IgD-negative memory B cell (primary cell): Measurements from ENCODE around the gene SPSB4. TPM values are rescaled to one million over a fixed set of nuclear protein-coding genes. Genes with fewer than 3 reads are reported as not detected.
A peak's percentile ranks its signal among the peaks of the same experiment; 100 is the strongest.

ENCODE experiments used
- H3K27ac Mint-ChIP-seq, 3 donors: one replicate each; pipeline ENCODE4 v1.8.0; 2020 to 2022; ENCODE audit warnings: mild to moderate bottlenecking in 3 of 3, mixed read lengths in 3 of 3, moderate library complexity in 1 of 3
- H3K27me3 Mint-ChIP-seq: one replicate; pipeline ENCODE4 v1.8.0; 2021; ENCODE audit warnings: mixed read lengths
- H3K36me3 Mint-ChIP-seq: one replicate; pipeline ENCODE4 v1.8.0; 2020; ENCODE audit warnings: mild to moderate bottlenecking, mixed read lengths
- H3K4me1 Mint-ChIP-seq, 3 donors: one replicate each; pipeline ENCODE4 v1.8.0; 2020 to 2022; ENCODE audit warnings: mixed read lengths in 3 of 3, mild to moderate bottlenecking in 1 of 3
- H3K4me3 Mint-ChIP-seq, 4 donors: one replicate each; pipeline ENCODE4 v1.8.0; 2020 to 2022; ENCODE audit warnings: mild to moderate bottlenecking in 4 of 4, mixed read lengths in 4 of 4, moderate library complexity in 3 of 4
- H3K9me3 Mint-ChIP-seq, 3 donors: one replicate each; pipeline ENCODE4 v1.8.0; 2020 to 2021; ENCODE audit warnings: mixed read lengths in 3 of 3, mild to moderate bottlenecking in 1 of 3
- polyA plus RNA-seq: library from polyadenylated mRNA; unstranded; fragments of 300-500 nt; fragmentation: Illumina TruSeq; gene quantifications from one replicate; pipeline ENCODE4 v1.2.3, GENCODE V29; 2021

Gene SPSB4
- polyA plus RNA-seq, 1 donor from 2014 or later: not detected

DNA sequence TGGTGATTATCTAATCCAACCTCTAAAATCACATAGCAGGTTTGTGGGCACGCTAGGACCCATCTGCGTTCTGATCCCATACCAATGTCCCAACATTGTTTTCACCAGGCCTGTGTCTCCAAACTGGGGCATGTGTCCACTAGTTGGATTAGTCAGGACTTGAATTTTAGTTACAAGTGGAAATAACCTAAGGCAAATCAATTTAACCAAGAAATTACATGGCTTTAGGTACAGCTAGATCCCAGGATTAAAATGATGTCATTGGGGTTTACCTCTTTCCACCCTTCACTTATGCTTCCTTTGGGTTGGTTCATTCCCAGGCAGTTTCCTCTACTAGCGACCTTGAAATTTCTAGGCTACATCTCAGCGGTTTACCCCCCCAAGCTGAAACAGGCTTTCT, 133.3 kb downstream of the SPSB4 start:
- no peaks in the 10 kb centered on the region for H3K4me1 Mint-ChIP-seq
- no peak overlapping the region for H3K27ac Mint-ChIP-seq
- H3K9me3 Mint-ChIP-seq: peaks cover 2 to 12% (median 8%) of the 10 kb centered on the region in 3 donors
- no peaks in the 10 kb centered on the region for H3K36me3 Mint-ChIP-seq
- H3K4me3 Mint-ChIP-seq: no peak overlapping the region
- H3K27me3 Mint-ChIP-seq: peaks cover 7% of the 10 kb centered on the region

DNA sequence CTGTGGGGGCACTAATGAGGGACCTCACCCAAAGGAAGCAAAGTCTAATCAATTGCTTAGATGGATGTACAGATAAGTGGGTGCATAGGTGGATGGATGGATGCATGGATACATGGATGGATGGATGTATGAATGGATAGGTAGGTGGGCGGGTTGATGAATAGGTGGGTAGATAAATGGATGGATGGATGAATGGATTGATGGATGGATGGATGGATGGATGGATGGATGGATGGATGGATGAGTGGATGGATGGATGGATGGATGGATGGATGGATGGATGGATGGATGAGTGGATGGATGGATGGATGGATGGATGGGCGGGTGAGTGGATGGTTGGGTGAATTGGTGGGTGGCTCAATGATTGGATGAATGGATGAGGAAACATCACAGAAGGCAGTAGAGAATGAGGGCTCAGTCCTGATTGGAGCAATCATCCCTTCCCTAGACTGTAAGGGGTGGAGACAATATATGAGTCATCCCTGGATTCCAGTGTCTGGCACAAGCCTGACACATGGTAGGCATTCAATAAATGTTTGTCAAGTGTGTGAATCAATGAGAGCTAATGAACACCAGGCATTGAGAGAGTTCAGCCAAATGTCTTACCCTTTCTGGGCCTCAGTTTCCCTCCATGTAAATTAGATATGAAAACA, 140.1 kb downstream of the SPSB4 start:
- Mint-ChIP-seq H3K4me1 (peaks cover 0 to 5% (median 5%) of the 10 kb centered on the region in 3 donors), H3K27ac (no peak overlapping the region)

DNA sequence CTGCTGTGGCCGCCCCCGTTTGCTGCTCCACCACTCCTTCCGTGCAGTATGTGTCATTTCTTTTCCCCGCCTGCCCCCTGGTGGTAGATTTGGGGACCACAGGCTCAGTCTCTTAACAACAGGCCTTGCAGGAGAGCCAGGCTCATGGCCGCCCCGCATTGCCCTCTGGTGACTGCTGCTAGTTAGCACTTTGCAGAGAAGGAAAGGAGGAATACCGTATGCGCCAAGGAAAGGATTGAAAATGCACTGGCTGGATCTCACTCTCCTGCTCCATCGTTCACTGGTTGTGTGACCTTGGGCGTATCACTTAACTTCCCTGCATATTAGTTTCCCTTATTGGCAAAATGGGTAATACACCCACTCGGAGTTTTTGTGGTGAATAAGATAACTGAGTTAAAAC, 141.2 kb downstream of the SPSB4 start:
- H3K4me3 Mint-ChIP-seq: peak overlapping the region in 1 of 4 donors; percentile 19
- H3K27ac Mint-ChIP-seq: no peak overlapping the region
- peaks cover under 1% of the 10 kb centered on the region for H3K27me3 Mint-ChIP-seq

More for the DNA sequence above, 140.1 kb downstream of the SPSB4 start:
- Mint-ChIP-seq H3K36me3 (no peaks in the 10 kb centered on the region), H3K9me3 (no peaks in the 10 kb centered on the region), H3K27me3 (peaks cover 4% of the 10 kb centered on the region), H3K4me3 (peak overlapping the region in 1 of 4 donors; percentile 1)

DNA sequence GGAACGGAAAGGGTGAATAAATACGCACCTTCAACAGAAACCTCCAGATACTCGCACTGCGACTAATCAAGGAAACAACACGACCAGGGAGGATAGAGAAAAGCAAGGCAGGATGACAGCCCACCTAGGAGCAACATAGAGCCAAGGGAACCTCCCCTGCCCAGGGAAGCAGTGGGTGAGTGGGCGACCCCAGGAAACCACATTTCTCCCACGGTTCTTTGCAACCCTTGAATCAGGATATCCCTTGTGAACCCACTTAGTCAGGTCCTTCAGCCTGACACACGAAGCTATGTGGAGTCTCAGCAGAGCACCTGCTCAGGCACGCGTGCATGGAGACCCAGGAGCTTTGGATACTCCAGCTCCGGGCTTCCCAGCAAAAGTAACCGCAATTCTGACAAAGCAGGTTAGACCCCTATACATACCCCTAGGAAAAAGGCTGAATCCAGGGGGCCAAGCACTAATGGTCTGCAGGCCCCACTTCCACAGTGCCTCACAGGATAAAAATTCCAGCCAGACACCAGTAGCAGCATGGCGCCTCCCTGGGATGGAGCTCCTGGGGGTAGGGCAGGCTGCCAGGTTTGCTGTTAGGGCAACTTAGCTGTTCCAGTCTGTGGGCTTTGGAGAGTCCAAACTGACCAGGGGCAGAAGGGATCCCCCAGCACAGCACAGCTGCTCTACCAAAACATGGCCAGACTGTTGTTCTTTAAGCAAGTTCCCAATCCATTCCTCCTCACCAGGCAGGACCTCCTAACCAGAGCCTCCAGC, 142.1 kb downstream of the SPSB4 start:
- Mint-ChIP-seq H3K9me3 (no peaks in the 10 kb centered on the region), H3K27ac (no peak overlapping the region), H3K27me3 (peaks cover 3% of the 10 kb centered on the region), H3K4me1 (peaks cover 0 to 5% (median 5%) of the 10 kb centered on the region in 3 donors), H3K36me3 (no peaks in the 10 kb centered on the region), H3K4me3 (no peak overlapping the region)

More for the DNA sequence above, 141.2 kb downstream of the SPSB4 start:
- Mint-ChIP-seq H3K4me1 (peaks cover 0 to 5% (median 5%) of the 10 kb centered on the region in 3 donors), H3K36me3 (no peaks in the 10 kb centered on the region), H3K9me3 (no peaks in the 10 kb centered on the region)

Other genes with a start within 250 kb of the SPSB4 start
- gene SLC25A36, start 109.5 kb upstream of the SPSB4 start, polyA plus RNA-seq: 49.9 TPM
- gene PXYLP1, start 180.5 kb downstream of the SPSB4 start, polyA plus RNA-seq: 1.4 TPM